K562 (cell line): ENCODE results near the gene HADHB. TPM values are rescaled to one million over a fixed set of nuclear protein-coding genes. Genes with fewer than 3 reads are reported as not detected.

Source experiments
- BRCA1 ChIP-seq, 2 experiments: fragments of 450-650 bp in 1 of 2; sonication (generic) in 1 of 2; formaldehyde crosslinking in 1 of 2; IDR thresholded peaks; 2 replicates each; pipeline versions ENCODE4 v1.5.0 to v1.6.1; 2017 to 2020; ENCODE audit warnings: mild to moderate bottlenecking in 1 of 2, missing genetic modification reagents in 1 of 2
- CHD7 ChIP-seq: fragments of 200-600 bp; sonication (generic); IDR thresholded peaks from one replicate; pipeline ENCODE4 v1.6.1; 2012; ENCODE audit warnings: mild to moderate bottlenecking, low read depth, low read length, inconsistent platforms
- COPS2 ChIP-seq: fragments of 450-650 bp; conservative IDR thresholded peaks from 2 replicates; pipeline ENCODE4 v1.6.1; 2016; ENCODE audit warnings: mild to moderate bottlenecking, moderate library complexity
- HMBOX1 ChIP-seq: sonication (generic); IDR thresholded peaks from 2 replicates; pipeline ENCODE4 v1.6.1; 2016
- KLF13 ChIP-seq: fragments of 450-650 bp; IDR thresholded peaks from 2 replicates; pipeline ENCODE4 v1.6.1; 2016; ENCODE audit warnings: missing genetic modification characterization, low read depth, mild to moderate bottlenecking, missing compliant biosample characterization, moderate library complexity, borderline replicate concordance
- LCOR ChIP-seq: sonication (generic); formaldehyde crosslinking; IDR thresholded peaks from 2 replicates; pipeline ENCODE4 v1.8.0; 2022; ENCODE audit warnings: mild to moderate bottlenecking, missing genetic modification reagents
- MEF2A ChIP-seq: IDR thresholded peaks from 2 replicates; pipeline ENCODE4 v1.6.1; 2011; ENCODE audit warnings: low read depth, mild to moderate bottlenecking, low read length, moderate library complexity; ENCODE audit not compliant: control insufficient read depth
- NELFE ChIP-seq: IDR thresholded peaks from 2 replicates; pipeline ENCODE4 v1.6.1; 2011; ENCODE audit warnings: mild to moderate bottlenecking; ENCODE audit not compliant: insufficient read depth, insufficient read length
- PRPF4 ChIP-seq: fragments of 200-400 bp; formaldehyde crosslinking; IDR thresholded peaks from one replicate; pipeline ENCODE4 v1.6.1; 2017; ENCODE audit warnings: low read length, low read depth, mild to moderate bottlenecking; ENCODE audit not compliant: insufficient read depth, poor library complexity, severe bottlenecking
- ZNF778 ChIP-seq: fragments of 450-650 bp; formaldehyde crosslinking; IDR thresholded peaks from 2 replicates; pipeline ENCODE4 v1.4.0; 2020; ENCODE audit warnings: mild to moderate bottlenecking, moderate library complexity
- polyA plus RNA-seq, 8 experiments: library from polyadenylated mRNA; depleted of rRNA in 4 of 8; stranded (reverse) in 5 of 8; unstranded in 3 of 8; fragments of >200 nt; fragmentation: Nextera tagmentation in 2 of 8; fragmentation: Illumina TruSeq in 1 of 8; extraction: Ambion mirVana in 2 of 8; extraction: Trizol in 1 of 8; gene quantifications; 2 replicates each; pipeline versions ENCODE4 v1.2.1 to v1.2.3, GENCODE V29; 2011 to 2014; ENCODE audit warnings: inconsistent platforms in 1 of 8, missing spikeins in 1 of 8
- total RNA-seq, 7 experiments: library from RNA; depleted of rRNA in 6 of 7; stranded (reverse); fragments of >200 nt in 6 of 7; fragmentation: Illumina TruSeq in 2 of 7; extraction: Trizol in 2 of 7; gene quantifications; 2 replicates each; pipeline versions ENCODE4 v1.2.1 to v1.2.3, GENCODE V29; 2011 to 2021; ENCODE audit warnings: low replicate concordance in 1 of 7

Gene HADHB
- total and polyA plus RNA-seq, 9 of the 15 experiments (the other 6 are each of a cell fraction or from before 2014, with no cell fraction given): 67.3 to 199 (median 100) TPM

- TF ChIP-seq BRCA1 (IDR thresholded peaks at IDR 0.05) (no peak), BRCA1 (CRISPR knock-in tag; IDR thresholded peaks at IDR 0.05) (no peak), KLF13 (tag) (no peak), CHD7 (no peak), HMBOX1 (no peak), NELFE (no peak), LCOR (CRISPR knock-in tag) (no peak), PRPF4 (no peak), MEF2A (no peak), ZNF778 (CRISPR knock-in tag) (no peak), COPS2 (no peak)
Measured at GRCh38 chr2:26243470-26244308, 1.1 kb upstream of the HADHB start (continued).
